Measurements from ENCODE around the gene SLC47A1. TPM values are rescaled to one million over a fixed set of nuclear protein-coding genes. Genes with fewer than 3 reads are reported as not detected.

The SLC47A1 gene
- total and polyA plus RNA-seq, 2 of the 4 experiments (the other 2 are of a cell fraction) = not detected

DNA sequence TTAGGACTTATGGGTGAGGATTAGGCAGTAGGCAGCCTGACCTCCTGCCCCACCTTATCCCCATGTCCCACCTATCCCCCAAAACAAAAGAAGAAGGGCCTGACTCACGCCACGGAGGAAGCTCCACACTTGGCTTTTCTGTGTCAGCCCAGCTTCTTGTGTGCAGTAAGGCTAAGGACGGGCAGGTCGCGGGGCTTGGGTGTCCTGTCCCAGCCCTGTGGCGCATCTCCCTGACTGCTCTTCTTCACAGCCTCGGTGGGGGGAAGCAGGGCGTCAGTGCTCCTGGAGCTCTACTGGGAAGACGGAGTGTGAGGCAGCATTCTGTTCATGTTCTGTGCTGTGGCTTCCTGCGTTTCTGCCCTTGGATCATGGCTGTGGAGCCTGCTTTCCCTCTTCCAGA is 80.3 kb downstream of the SLC47A1 start:
- no peaks in the 10 kb centered on the region for H4K20me1 ChIP-seq (ENCODE audit: insufficient read depth, low read length)
- no peaks in the 10 kb centered on the region for H3K9me1 ChIP-seq (ENCODE audit: insufficient read depth, low read length)
- POLR2A ChIA-PET (ENCODE audit: unreplicated experiment) = no interaction called here
- intact Hi-C loops (cut with micrococcal nuclease) = no loop called here
- dilution Hi-C loops (cut with HindIII; ENCODE audit: low sequenced_read_pairs, unreplicated experiment) = no loop called here
- no peak overlapping the region for H3K14ac ChIP-seq (replicated peaks; ENCODE audit: low read depth, low read length)
- no peak overlapping the region for H3K4me2 ChIP-seq (ENCODE audit: low read depth, low read length)
- H3K9me3 ChIP-seq (ENCODE audit: control insufficient read depth, insufficient read depth, low read length) = peaks cover 7% of the 10 kb centered on the region
- no peak overlapping the region for H2BK120ac ChIP-seq (ENCODE audit: low read depth, low read length)
- H2BK5ac ChIP-seq (ENCODE audit: low read depth, low read length, poor library complexity, severe bottlenecking) = no peak overlapping the region
- peaks cover 3% of the 10 kb centered on the region; the same call in 1 of the 2 replicates for H3K27me3 ChIP-seq (ENCODE audit: control insufficient read depth, insufficient read depth, low read length)
- no peaks in the 10 kb centered on the region for H3K36me3 ChIP-seq (ENCODE audit: control insufficient read depth, insufficient read depth, low read length)
- H2AFZ ChIP-seq (replicated peaks; ENCODE audit: low read length, poor library complexity) = no peak overlapping the region
- no peak overlapping the region for H4K5ac ChIP-seq (ENCODE audit: low read depth, low read length)
- ATAC-seq (ENCODE audit: low read depth) = no peak
- H2BK20ac ChIP-seq (ENCODE audit: low read depth, low read length) = no peak overlapping the region
- H3K56ac ChIP-seq (ENCODE audit: extremely low read depth, insufficient read depth, low read length) = no peak overlapping the region
- no peaks in the 10 kb centered on the region for H3K79me1 ChIP-seq (ENCODE audit: low read depth in 1 of 2, low read length in 2 of 2)
- WGBS, 2 experiments (ENCODE audit: extremely low coverage in 2 of 2, insufficient read length in 1 of 2) = 80% methylated on average over 1 of the region's 10 CpGs; no CpG with 5 or more reads in 1 of the 2 experiments
- DNase-seq = no peak
- no peak overlapping the region for H3K4me3 ChIP-seq (ENCODE audit: insufficient read depth, low read depth, low read length)
- H2BK15ac ChIP-seq (ENCODE audit: low read depth, low read length) = no peak overlapping the region
- CTCF ChIA-PET = no interaction called here
- no TSS peak for BruUV-seq (replicated peaks)
- H3K23ac ChIP-seq (ENCODE audit: low read depth, low read length) = no peak overlapping the region
- no peak overlapping the region for H3K9ac ChIP-seq (ENCODE audit: low read depth, low read length)
- H3K18ac ChIP-seq (ENCODE audit: low read depth, low read length) = no peak overlapping the region
- H4K8ac ChIP-seq (ENCODE audit: low read depth in 2 of 2, low read length in 2 of 2) = no peak overlapping the region
- H3K4ac ChIP-seq (ENCODE audit: low read depth, low read length) = no peak overlapping the region
- H2AK5ac ChIP-seq (ENCODE audit: low read depth, low read length) = no peak overlapping the region
- H3K4me1 ChIP-seq (ENCODE audit: control insufficient read depth, insufficient read depth, low read length) = no peaks in the 10 kb centered on the region; the same call in 1 of the 2 replicates
- no peak for TF ChIP-seq POLR2A (IDR thresholded peaks at IDR 0.05; ENCODE audit: low read depth, low read length)
- TF ChIP-seq BHLHE40 (IDR thresholded peaks at IDR 0.05; ENCODE audit: low read depth, low read length) = no peak
- TF ChIP-seq, protein P1, sequence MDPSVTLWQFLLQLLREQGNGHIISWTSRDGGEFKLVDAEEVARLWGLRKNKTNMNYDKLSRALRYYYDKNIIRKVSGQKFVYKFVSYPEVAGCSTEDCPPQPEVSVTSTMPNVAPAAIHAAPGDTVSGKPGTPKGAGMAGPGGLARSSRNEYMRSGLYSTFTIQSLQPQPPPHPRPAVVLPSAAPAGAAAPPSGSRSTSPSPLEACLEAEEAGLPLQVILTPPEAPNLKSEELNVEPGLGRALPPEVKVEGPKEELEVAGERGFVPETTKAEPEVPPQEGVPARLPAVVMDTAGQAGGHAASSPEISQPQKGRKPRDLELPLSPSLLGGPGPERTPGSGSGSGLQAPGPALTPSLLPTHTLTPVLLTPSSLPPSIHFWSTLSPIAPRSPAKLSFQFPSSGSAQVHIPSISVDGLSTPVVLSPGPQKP (IDR thresholded peaks at IDR 0.05; ENCODE audit: borderline replicate concordance, low read depth, low read length) = no peak
- TF ChIP-seq, protein P2, sequence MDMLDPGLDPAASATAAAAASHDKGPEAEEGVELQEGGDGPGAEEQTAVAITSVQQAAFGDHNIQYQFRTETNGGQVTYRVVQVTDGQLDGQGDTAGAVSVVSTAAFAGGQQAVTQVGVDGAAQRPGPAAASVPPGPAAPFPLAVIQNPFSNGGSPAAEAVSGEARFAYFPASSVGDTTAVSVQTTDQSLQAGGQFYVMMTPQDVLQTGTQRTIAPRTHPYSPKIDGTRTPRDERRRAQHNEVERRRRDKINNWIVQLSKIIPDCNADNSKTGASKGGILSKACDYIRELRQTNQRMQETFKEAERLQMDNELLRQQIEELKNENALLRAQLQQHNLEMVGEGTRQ (IDR thresholded peaks at IDR 0.05; ENCODE audit: low read depth, low read length) = no peak
- no peak overlapping the region for H2AK9ac ChIP-seq (replicated peaks; ENCODE audit: low read depth, low read length, poor library complexity)
- no peak overlapping the region for H4K91ac ChIP-seq (ENCODE audit: insufficient read depth, low read depth, low read length)
- no peak overlapping the region for H3K27ac ChIP-seq (ENCODE audit: insufficient read depth, low read length)
- in situ Hi-C loops (cut with MboI; ENCODE audit: low sequenced_read_pairs) = no loop called here

Measured in IMR-90 (cell line).